Fibroblast of lung (primary cell): ENCODE results near the gene CDK7. TPM values are rescaled to one million over a fixed set of nuclear protein-coding genes. Genes with fewer than 3 reads are reported as not detected.

Source experiments
- DNase-seq, 2 donors: peaks; one replicate each; pipeline versions ENCODE4 v3.0.0 to v3.0.0-alpha.2; 2010; ENCODE audit warnings: low read depth in 2 of 2
- H2AFZ ChIP-seq: 2 replicates; pipeline ENCODE4 v1.5.1; 2012; ENCODE audit warnings: low read length, control low read depth, inconsistent platforms
- H3K27ac ChIP-seq: 2 replicates; pipeline ENCODE4 v1.5.1; 2011; ENCODE audit warnings: low read length, control low read depth; ENCODE audit not compliant: insufficient read depth
- H3K27me3 ChIP-seq: 2 replicates; pipeline ENCODE4 v1.5.1; 2011; ENCODE audit warnings: mild to moderate bottlenecking, low read length; ENCODE audit not compliant: control insufficient read depth, insufficient read depth
- H3K36me3 ChIP-seq: 2 replicates; pipeline ENCODE4 v1.5.1; 2011; ENCODE audit warnings: low read length; ENCODE audit not compliant: control insufficient read depth, insufficient read depth
- H3K4me1 ChIP-seq: 2 replicates; pipeline ENCODE4 v1.5.1; 2011; ENCODE audit warnings: low read length; ENCODE audit not compliant: control insufficient read depth, insufficient read depth; ENCODE audit errors: extremely low read depth
- H3K4me2 ChIP-seq: 2 replicates; pipeline ENCODE4 v1.5.1; 2011; ENCODE audit warnings: low read length, control low read depth; ENCODE audit not compliant: insufficient read depth; ENCODE audit errors: extremely low read depth
- H3K4me3 ChIP-seq, 4 experiments: fragments of 200-600 bp in 1 of 4; sonication (generic) in 1 of 4; replicated peaks in 1 of 4; 2 replicates each; pipeline ENCODE4 v1.5.1; 2011 to 2016; ENCODE audit warnings: low read length in 4 of 4, low read depth in 3 of 4, mild to moderate bottlenecking in 3 of 4, control low read depth in 2 of 4, inconsistent platforms in 1 of 4, mixed read lengths in 1 of 4; ENCODE audit not compliant: insufficient read depth in 1 of 4; ENCODE audit errors: control extremely low read depth in 1 of 4
- H3K79me2 ChIP-seq: 2 replicates; pipeline ENCODE4 v1.5.1; 2012; ENCODE audit warnings: mild to moderate bottlenecking, low read length, inconsistent platforms; ENCODE audit not compliant: control insufficient read depth, insufficient read depth
- H3K9ac ChIP-seq: 2 replicates; pipeline ENCODE4 v1.5.1; 2011; ENCODE audit warnings: mild to moderate bottlenecking, low read length, control low read depth; ENCODE audit not compliant: insufficient read depth
- H3K9me3 ChIP-seq: 2 replicates; pipeline ENCODE4 v1.5.1; 2012; ENCODE audit warnings: low read depth, low read length; ENCODE audit not compliant: control insufficient read depth, insufficient read depth
- H4K20me1 ChIP-seq: 2 replicates; pipeline ENCODE4 v1.5.1; 2011; ENCODE audit warnings: low read length; ENCODE audit not compliant: control insufficient read depth, insufficient read depth; ENCODE audit errors: extremely low read depth
- EZH2 ChIP-seq: IDR thresholded peaks from 2 replicates; pipeline ENCODE4 v1.5.1; 2012; ENCODE audit warnings: low read length, control low read depth, mild to moderate bottlenecking; ENCODE audit errors: missing control alignments
- polyA plus RNA-seq, 2 donors: library from polyadenylated mRNA; depleted of rRNA in 1 of 2; stranded (reverse) in 1 of 2; unstranded in 1 of 2; fragments of >200 nt; gene quantifications; 2 replicates each; pipeline ENCODE4 v1.2.1, GENCODE V29; 2011 to 2012; ENCODE audit warnings: missing spikeins in 1 of 2
- total RNA-seq: library from RNA; depleted of rRNA; stranded (reverse); fragments of >200 nt; gene quantifications from 2 replicates; pipeline ENCODE4 v1.2.1, GENCODE V29; 2014
- TF ChIP-seq, protein P1 (sequence below), 2 donors: IDR thresholded peaks in 1 of 2; conservative IDR thresholded peaks in 1 of 2; 1 replicate in 1 of 2; 2 replicates in 1 of 2; pipeline ENCODE4 v1.5.1; 2011 to 2012; ENCODE audit warnings: low read length in 2 of 2, control low read depth in 1 of 2, inconsistent platforms in 1 of 2, low read depth in 1 of 2, mild to moderate bottlenecking in 1 of 2

The CDK7 gene
- total and polyA plus RNA-seq, 2 donors (not counting 1 experiment from before 2014, with no cell fraction given), result 74.3 to 95.4 TPM

DNA sequence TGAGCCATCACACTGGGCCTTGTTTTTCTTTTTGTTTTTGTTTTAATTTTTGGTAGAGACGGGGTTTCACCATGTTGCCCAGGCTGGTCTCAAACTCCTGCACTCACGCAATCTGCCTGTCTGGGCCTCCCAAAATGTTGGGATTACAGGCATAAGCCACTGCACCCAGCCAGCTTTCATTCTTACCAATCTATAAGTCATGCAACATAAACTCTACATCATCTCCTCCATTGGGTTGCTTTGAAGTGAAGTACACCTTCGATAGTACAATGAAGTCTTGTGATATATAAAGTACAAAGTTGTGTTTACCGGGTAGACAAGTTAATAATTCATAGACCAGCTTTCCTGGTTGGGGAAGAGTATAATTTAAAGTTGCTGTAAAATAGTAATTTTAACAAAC is 8.8 kb upstream of the CDK7 start:
- no peaks in the 10 kb centered on the region for H3K36me3 ChIP-seq
- H2AFZ ChIP-seq, result no peak overlapping the region
- no peaks in the 10 kb centered on the region for H3K4me1 ChIP-seq
- no peak overlapping the region for H3K9ac ChIP-seq
- H3K4me2 ChIP-seq, result no peak overlapping the region
- peaks cover 3% of the 10 kb centered on the region for H3K79me2 ChIP-seq
- H3K27ac ChIP-seq, result no peak overlapping the region
- H3K4me3 ChIP-seq, result no peak overlapping the region
- TF ChIP-seq, protein P1, sequence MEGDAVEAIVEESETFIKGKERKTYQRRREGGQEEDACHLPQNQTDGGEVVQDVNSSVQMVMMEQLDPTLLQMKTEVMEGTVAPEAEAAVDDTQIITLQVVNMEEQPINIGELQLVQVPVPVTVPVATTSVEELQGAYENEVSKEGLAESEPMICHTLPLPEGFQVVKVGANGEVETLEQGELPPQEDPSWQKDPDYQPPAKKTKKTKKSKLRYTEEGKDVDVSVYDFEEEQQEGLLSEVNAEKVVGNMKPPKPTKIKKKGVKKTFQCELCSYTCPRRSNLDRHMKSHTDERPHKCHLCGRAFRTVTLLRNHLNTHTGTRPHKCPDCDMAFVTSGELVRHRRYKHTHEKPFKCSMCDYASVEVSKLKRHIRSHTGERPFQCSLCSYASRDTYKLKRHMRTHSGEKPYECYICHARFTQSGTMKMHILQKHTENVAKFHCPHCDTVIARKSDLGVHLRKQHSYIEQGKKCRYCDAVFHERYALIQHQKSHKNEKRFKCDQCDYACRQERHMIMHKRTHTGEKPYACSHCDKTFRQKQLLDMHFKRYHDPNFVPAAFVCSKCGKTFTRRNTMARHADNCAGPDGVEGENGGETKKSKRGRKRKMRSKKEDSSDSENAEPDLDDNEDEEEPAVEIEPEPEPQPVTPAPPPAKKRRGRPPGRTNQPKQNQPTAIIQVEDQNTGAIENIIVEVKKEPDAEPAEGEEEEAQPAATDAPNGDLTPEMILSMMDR (conservative IDR thresholded peaks at IDR 0.05 in 1 of 2, IDR thresholded peaks at IDR 0.05 in 1 of 2; ENCODE audit: low read depth in 1 of 2, low read length in 2 of 2), result no peak
- no peak for TF ChIP-seq EZH2
- H3K27me3 ChIP-seq, result no peaks in the 10 kb centered on the region
- no peaks in the 10 kb centered on the region for H3K9me3 ChIP-seq
- DNase-seq, result no peak
- no peaks in the 10 kb centered on the region for H4K20me1 ChIP-seq

DNA sequence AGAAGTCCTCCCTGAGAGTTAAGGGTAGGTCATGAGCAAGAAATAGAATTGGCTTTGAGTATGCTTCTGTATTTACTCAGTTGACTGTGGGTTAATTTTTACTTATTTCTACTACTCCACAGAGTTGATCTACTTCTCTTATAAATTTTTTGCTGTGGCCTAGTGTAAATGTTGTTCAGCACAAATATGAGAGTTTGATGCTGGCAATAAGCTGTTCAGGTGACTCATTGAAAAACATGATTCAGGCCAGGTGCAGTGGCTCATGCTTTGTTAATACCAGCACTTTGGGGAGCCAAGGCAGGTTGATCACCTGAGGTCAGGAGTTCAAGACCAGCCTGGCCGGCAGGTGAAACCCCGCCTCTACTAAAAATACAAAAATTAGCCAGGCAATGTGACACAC is 4.5 kb upstream of the CDK7 start:
- H3K36me3 ChIP-seq, result no peaks in the 10 kb centered on the region
- H2AFZ ChIP-seq, result no peak overlapping the region
- no peak for TF ChIP-seq EZH2
- TF ChIP-seq, protein P1 (conservative IDR thresholded peaks at IDR 0.05 in 1 of 2, IDR thresholded peaks at IDR 0.05 in 1 of 2; ENCODE audit: low read depth in 1 of 2, low read length in 2 of 2), result no peak
- no peak overlapping the region for H3K4me2 ChIP-seq
- no peaks in the 10 kb centered on the region for H4K20me1 ChIP-seq
- H3K79me2 ChIP-seq, result peaks cover 5% of the 10 kb centered on the region
- H3K27ac ChIP-seq, result no peak overlapping the region
- H3K27me3 ChIP-seq, result no peaks in the 10 kb centered on the region
- no peak overlapping the region for H3K9ac ChIP-seq
- H3K9me3 ChIP-seq, result no peaks in the 10 kb centered on the region
- no peaks in the 10 kb centered on the region for H3K4me1 ChIP-seq
- no peak overlapping the region for H3K4me3 ChIP-seq
- DNase-seq, result no peak

DNA sequence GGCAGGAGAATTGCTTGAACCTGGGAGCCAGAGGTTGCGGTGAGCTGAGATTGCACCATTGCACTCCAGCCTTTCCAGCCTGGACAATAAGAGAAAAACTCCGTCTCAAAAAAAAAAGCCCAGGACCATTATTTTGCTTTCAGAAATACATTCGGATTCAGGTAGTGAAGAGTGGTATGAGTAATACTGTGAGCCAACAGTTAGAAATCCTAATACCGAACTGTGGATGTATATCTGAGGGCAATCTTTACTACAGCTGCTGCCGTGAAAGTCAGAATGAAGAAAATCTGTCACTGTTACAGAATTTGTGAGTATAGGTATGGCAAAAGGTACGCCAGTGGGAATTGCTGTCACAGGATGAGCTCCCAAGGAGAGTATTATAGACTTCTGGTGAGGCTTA is 3.4 kb upstream of the CDK7 start:
- no peak overlapping the region for H3K4me3 ChIP-seq
- no peak overlapping the region for H3K4me2 ChIP-seq
- no peak overlapping the region for H3K27ac ChIP-seq
- no peak overlapping the region for H2AFZ ChIP-seq
- DNase-seq, result peak in 1 of 2 donors; percentile 42
- H3K4me1 ChIP-seq, result no peaks in the 10 kb centered on the region
- no peaks in the 10 kb centered on the region for H4K20me1 ChIP-seq
- H3K36me3 ChIP-seq, result no peaks in the 10 kb centered on the region
- peaks cover 15% of the 10 kb centered on the region for H3K79me2 ChIP-seq
- no peak overlapping the region for H3K9ac ChIP-seq
- TF ChIP-seq, protein P1 (conservative IDR thresholded peaks at IDR 0.05 in 1 of 2, IDR thresholded peaks at IDR 0.05 in 1 of 2; ENCODE audit: low read depth in 1 of 2, low read length in 2 of 2), result no peak
- TF ChIP-seq EZH2, result no peak
- no peaks in the 10 kb centered on the region for H3K27me3 ChIP-seq
- H3K9me3 ChIP-seq, result no peaks in the 10 kb centered on the region
